Parathyroid adenoma (tissue), 2 donors: ENCODE data around the gene CXCR4.

Source experiments
- H2AFZ ChIP-seq: fragments of 300-600 bp; sonication (generic); one replicate; pipeline ENCODE4 v1.7.0; 2017; ENCODE audit warnings: antibody characterized with exemption, mild to moderate bottlenecking
- H3K27ac ChIP-seq: fragments of 300-600 bp; sonication (generic); one replicate; pipeline ENCODE4 v1.7.0; 2017
- H3K27me3 ChIP-seq: fragments of 300-600 bp; sonication (generic); one replicate; pipeline ENCODE4 v1.7.0; 2017; ENCODE audit warnings: low read length; ENCODE audit not compliant: control insufficient read depth, insufficient read depth
- H3K36me3 ChIP-seq: fragments of 300-600 bp; sonication (generic); one replicate; pipeline ENCODE4 v1.7.0; 2017; ENCODE audit warnings: low read length; ENCODE audit not compliant: control insufficient read depth, insufficient read depth
- H3K4me1 ChIP-seq: fragments of 300-600 bp; sonication (generic); one replicate; pipeline ENCODE4 v1.7.0; 2017; ENCODE audit warnings: control low read depth
- H3K4me2 ChIP-seq: fragments of 300-600 bp; sonication (generic); one replicate; pipeline ENCODE4 v1.7.0; 2017; ENCODE audit warnings: low read length
- H3K4me3 ChIP-seq: fragments of 300-600 bp; sonication (generic); one replicate; pipeline ENCODE4 v1.7.0; 2017; ENCODE audit warnings: low read depth, low read length
- H3K79me2 ChIP-seq: fragments of 300-600 bp; sonication (generic); one replicate; pipeline ENCODE4 v1.7.0; 2017; ENCODE audit warnings: control low read depth
- H3K9ac ChIP-seq: fragments of 300-600 bp; sonication (generic); one replicate; pipeline ENCODE4 v1.7.0; 2017; ENCODE audit warnings: mild to moderate bottlenecking
- H3K9me3 ChIP-seq: fragments of 300-600 bp; sonication (generic); one replicate; pipeline ENCODE4 v1.7.0; 2017; ENCODE audit warnings: low read length; ENCODE audit not compliant: control insufficient read depth
- CTCF ChIP-seq: fragments of 300-600 bp; sonication (generic); IDR thresholded peaks from one replicate; pipeline ENCODE4 v1.7.0; 2017; ENCODE audit warnings: antibody characterized with exemption, mild to moderate bottlenecking
- donor health status: primary hyperparathyroidism.

Gene CXCR4

DNA sequence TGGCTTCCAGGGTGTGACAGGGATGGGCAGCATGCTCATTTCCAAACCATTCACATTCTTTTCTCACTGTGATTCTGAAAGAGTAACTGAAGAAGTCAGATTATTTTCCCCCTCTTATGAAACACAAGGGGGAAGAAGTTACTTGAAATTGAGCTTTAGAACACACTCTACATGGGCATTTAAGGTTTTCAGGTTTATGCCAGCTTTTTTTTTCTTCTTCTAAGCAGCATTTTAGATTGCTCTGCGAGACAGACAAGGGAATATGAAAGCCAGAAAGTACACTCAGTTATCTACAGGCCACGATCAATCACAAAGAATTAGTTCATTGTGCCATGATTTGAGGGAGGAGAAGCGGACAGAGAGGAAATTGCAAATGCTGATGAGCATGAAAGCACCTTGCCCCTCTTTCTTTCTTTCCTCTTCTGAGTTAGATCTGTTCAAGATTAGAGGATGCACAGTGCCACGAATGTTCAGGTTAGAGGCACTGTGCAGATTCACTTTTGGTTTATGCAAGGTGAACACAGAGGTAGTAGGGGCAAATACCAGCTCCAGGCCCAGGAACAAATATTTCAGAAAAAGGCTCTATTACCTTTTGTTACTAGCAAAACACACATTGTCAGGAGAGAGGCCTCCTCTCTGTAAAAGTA is 49.2 kb downstream of the CXCR4 start:
- Histone ChIP-seq H3K27ac (no peak overlapping the region), H3K36me3 (no peaks in the 10 kb centered on the region), H3K4me1 (no peaks in the 10 kb centered on the region), H2AFZ (no peak overlapping the region), H3K4me2 (no peak overlapping the region), H3K27me3 (no peaks in the 10 kb centered on the region), H3K79me2 (no peaks in the 10 kb centered on the region), H3K9me3 (no peaks in the 10 kb centered on the region), H3K4me3 (no peak overlapping the region), H3K9ac (no peak overlapping the region)
- no peak for TF ChIP-seq CTCF

- Histone ChIP-seq H3K9me3 (no peaks in the 10 kb centered on the region), H3K27me3 (no peaks in the 10 kb centered on the region), H2AFZ (no peak overlapping the region), H3K4me2 (no peak overlapping the region), H3K36me3 (no peaks in the 10 kb centered on the region), H3K27ac (no peak overlapping the region), H3K79me2 (no peaks in the 10 kb centered on the region), H3K9ac (no peak overlapping the region), H3K4me1 (no peaks in the 10 kb centered on the region), H3K4me3 (no peak overlapping the region)
- TF ChIP-seq CTCF: no peak
Observed at GRCh38 chr2:136067897-136068580, 49.9 kb downstream of the CXCR4 start.

DNA sequence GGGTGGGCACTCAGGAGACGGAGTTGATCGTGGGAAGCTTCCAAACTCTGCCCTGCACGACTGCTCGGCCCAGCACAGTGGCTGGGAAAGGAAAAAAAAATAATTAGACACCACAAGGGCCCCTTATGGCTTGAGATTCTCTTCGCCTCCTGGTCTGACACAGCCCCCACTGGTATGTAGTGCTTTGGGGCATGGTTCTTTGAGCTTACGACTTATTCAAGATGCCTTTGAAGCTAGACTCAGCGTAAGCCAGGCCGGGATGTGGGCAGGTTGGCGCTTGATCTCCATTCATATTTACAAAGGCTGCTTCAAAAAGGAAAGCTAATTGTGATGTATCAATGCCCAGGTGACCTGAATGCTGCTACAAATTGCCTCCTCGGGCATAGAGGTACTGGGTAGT is 50.5 kb downstream of the CXCR4 start:
- Histone ChIP-seq H2AFZ (no peak overlapping the region), H3K9me3 (no peaks in the 10 kb centered on the region), H3K9ac (no peak overlapping the region), H3K4me2 (no peak overlapping the region), H3K4me3 (no peak overlapping the region), H3K27me3 (no peaks in the 10 kb centered on the region), H3K27ac (no peak overlapping the region), H3K4me1 (no peaks in the 10 kb centered on the region), H3K79me2 (no peaks in the 10 kb centered on the region), H3K36me3 (no peaks in the 10 kb centered on the region)
- TF ChIP-seq CTCF: no peak

DNA sequence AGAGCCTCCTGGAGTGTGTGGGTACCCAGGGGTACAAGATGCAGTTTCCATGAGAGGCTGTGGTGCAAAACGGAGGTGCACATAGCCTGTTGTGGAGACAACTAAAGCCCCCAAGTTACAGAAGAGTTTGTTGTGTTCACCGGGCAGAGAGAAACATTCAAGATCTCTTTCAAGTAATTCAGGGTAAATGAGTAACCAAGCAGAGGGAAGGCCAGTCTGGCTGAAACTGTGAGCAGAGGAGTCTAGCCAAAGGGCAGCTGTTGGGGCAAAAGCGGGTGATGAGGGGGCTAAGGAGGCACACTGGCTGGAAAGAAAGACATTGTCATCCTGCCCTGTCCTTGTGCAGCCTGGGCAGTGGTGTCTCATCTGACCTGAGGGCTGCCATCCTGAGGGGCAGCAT is 52.0 kb downstream of the CXCR4 start:
- no peaks in the 10 kb centered on the region for H3K36me3 ChIP-seq
- no peak for TF ChIP-seq CTCF
- H3K27ac ChIP-seq: no peak overlapping the region
- no peak overlapping the region for H3K4me3 ChIP-seq
- no peaks in the 10 kb centered on the region for H3K4me1 ChIP-seq
- H3K9me3 ChIP-seq: no peaks in the 10 kb centered on the region
- H3K27me3 ChIP-seq: no peaks in the 10 kb centered on the region
- no peak overlapping the region for H2AFZ ChIP-seq
- no peak overlapping the region for H3K4me2 ChIP-seq
- H3K9ac ChIP-seq: no peak overlapping the region
- H3K79me2 ChIP-seq: no peaks in the 10 kb centered on the region

GRCh38 chr2:136065384-136065783 is 52.6 kb downstream of the CXCR4 start:
- no peak for TF ChIP-seq CTCF
- Histone ChIP-seq H3K27ac (no peak overlapping the region), H3K9me3 (no peaks in the 10 kb centered on the region), H2AFZ (no peak overlapping the region), H3K79me2 (no peaks in the 10 kb centered on the region), H3K4me3 (no peak overlapping the region), H3K4me1 (no peaks in the 10 kb centered on the region), H3K4me2 (no peak overlapping the region), H3K9ac (no peak overlapping the region), H3K36me3 (no peaks in the 10 kb centered on the region), H3K27me3 (no peaks in the 10 kb centered on the region)
